Endothelial cell of umbilical vein (primary cell): ENCODE data around the gene SCARF2. TPM values are rescaled to one million over a fixed set of nuclear protein-coding genes. Genes with fewer than 3 reads are reported as not detected.

ENCODE experiments used
- BruUV-seq: library from RNA; stranded (reverse); fragments of 400-500 nt; replicated peaks from 2 replicates; lab custom pipeline; 2021; lab: Mats Ljungman, UMichigan
- CTCF ChIA-PET: fragments of 300-600, 350-600 bp; sonication (Branson Sonifier 250); formaldehyde crosslinking; loops from one replicate; lab custom pipeline; 2021; ENCODE audit warnings: antibody characterized with exemption, inconsistent platforms; lab: Charles Lee
- POLR2A ChIA-PET: fragments of 300-600, 350-600 bp; sonication (Branson Sonifier 250); formaldehyde crosslinking; loops from one replicate; lab custom pipeline; 2021; ENCODE audit warnings: antibody characterized with exemption, inconsistent platforms; lab: Charles Lee
- DNase-seq: peaks from one replicate; pipeline ENCODE4 v3.0.0-alpha.2; 2011; ENCODE audit warnings: low read depth, low spot score
- FAIRE-seq: peaks from 2 replicates; lab custom pipeline; 2011; peaks lifted over from hg19 to GRCh38; lab: Jason Lieb, UNC
- H2AFZ ChIP-seq: 2 replicates; pipeline ENCODE4 v1.6.0; 2012; ENCODE audit warnings: low read depth, low read length, control low read depth, inconsistent platforms
- H3K27ac ChIP-seq: 2 replicates; pipeline ENCODE4 v1.5.1; 2011; ENCODE audit warnings: low read depth, mild to moderate bottlenecking, control low read depth, low read length, moderate library complexity; ENCODE audit not compliant: insufficient read depth
- H3K27me3 ChIP-seq, 2 experiments: 2 replicates each; pipeline versions ENCODE4 v1.6.0 to v1.6.1; 2011; ENCODE audit warnings: low read length in 2 of 2, mixed read lengths in 1 of 2; ENCODE audit not compliant: control insufficient read depth in 2 of 2, insufficient read depth in 2 of 2
- H3K36me3 ChIP-seq, 2 experiments: 2 replicates in 1 of 2; 3 replicates in 1 of 2; pipeline ENCODE4 v1.5.1; 2011; ENCODE audit warnings: low read length in 2 of 2, mild to moderate bottlenecking in 1 of 2, moderate library complexity in 1 of 2; ENCODE audit not compliant: control insufficient read depth in 2 of 2, insufficient read depth in 2 of 2; ENCODE audit errors: extremely low read depth in 1 of 2
- H3K4me1 ChIP-seq: 3 replicates; pipeline ENCODE4 v1.5.1; 2011; ENCODE audit warnings: mild to moderate bottlenecking, low read length; ENCODE audit not compliant: control insufficient read depth, insufficient read depth; ENCODE audit errors: extremely low read depth
- H3K4me2 ChIP-seq: 2 replicates; pipeline ENCODE4 v1.6.1; 2011; ENCODE audit warnings: low read length, control low read depth, mixed read lengths; ENCODE audit not compliant: insufficient read depth
- H3K4me3 ChIP-seq, 3 experiments: fragments of 200-600 bp in 1 of 3; sonication (generic), shearing (Covaris generic) in 1 of 3; replicated peaks in 1 of 3; 2 replicates each; pipeline ENCODE4 v1.5.1; 2011 to 2016; ENCODE audit warnings: control low read depth in 3 of 3, low read length in 3 of 3, mild to moderate bottlenecking in 2 of 3, inconsistent platforms in 1 of 3, low read depth in 1 of 3, moderate library complexity in 1 of 3; ENCODE audit not compliant: insufficient read depth in 1 of 3
- H3K79me2 ChIP-seq: 2 replicates; pipeline ENCODE4 v1.6.0; 2012; ENCODE audit warnings: low read length, inconsistent platforms; ENCODE audit not compliant: control insufficient read depth, insufficient read depth
- H3K9ac ChIP-seq: replicated peaks from 2 replicates; pipeline ENCODE3; 2011; ENCODE audit warnings: low read length, control low read depth; ENCODE audit not compliant: insufficient read depth; ENCODE audit errors: extremely low read depth
- H3K9me1 ChIP-seq: replicated peaks from 3 replicates; pipeline ENCODE4 v1.6.0; 2011; ENCODE audit warnings: mild to moderate bottlenecking, low read length; ENCODE audit not compliant: control insufficient read depth, insufficient read depth; ENCODE audit errors: extremely low read depth
- H3K9me3 ChIP-seq: replicated peaks from 2 replicates; pipeline ENCODE4 v1.5.1; 2012; ENCODE audit warnings: low read length, inconsistent platforms; ENCODE audit not compliant: control insufficient read depth, insufficient read depth
- H4K20me1 ChIP-seq: replicated peaks from 2 replicates; pipeline ENCODE3; 2011; ENCODE audit warnings: mild to moderate bottlenecking, low read length; ENCODE audit not compliant: control insufficient read depth, insufficient read depth; ENCODE audit errors: extremely low read depth
- CTCF ChIP-seq, 2 donors: IDR thresholded peaks; 1 replicate in 1 of 2; 2 replicates in 1 of 2; pipeline ENCODE4 v1.5.1; 2011; ENCODE audit warnings: low read length in 2 of 2, mild to moderate bottlenecking in 2 of 2, moderate library complexity in 2 of 2, control low read depth in 1 of 2, inconsistent platforms in 1 of 2, low read depth in 1 of 2; ENCODE audit not compliant: insufficient read depth in 1 of 2; ENCODE audit errors: extremely low read depth in 1 of 2
- EZH2 ChIP-seq: IDR thresholded peaks from 2 replicates; pipeline ENCODE4 v1.6.1; 2012; ENCODE audit warnings: borderline replicate concordance, low read depth, mild to moderate bottlenecking, moderate library complexity, low read length, inconsistent platforms; ENCODE audit not compliant: severe bottlenecking
- FOS ChIP-seq: IDR thresholded peaks from 2 replicates; pipeline ENCODE4 v1.6.1; 2011; ENCODE audit warnings: mild to moderate bottlenecking, low read length, moderate library complexity, borderline replicate concordance; ENCODE audit not compliant: insufficient read depth
- GATA2 ChIP-seq: IDR thresholded peaks from 2 replicates; pipeline ENCODE4 v1.7.0; 2011; ENCODE audit warnings: low read depth, mild to moderate bottlenecking, moderate library complexity, mixed read lengths, low read length; ENCODE audit not compliant: insufficient read length, insufficient read depth
- JUN ChIP-seq: IDR thresholded peaks from 2 replicates; pipeline ENCODE4 v1.6.1; 2011; ENCODE audit warnings: borderline replicate concordance, low read depth; ENCODE audit not compliant: insufficient read length, insufficient read depth
- MYC ChIP-seq: IDR thresholded peaks from one replicate; pipeline ENCODE4 v1.6.1; 2011; ENCODE audit warnings: mild to moderate bottlenecking, low read depth, low read length
- POLR2A ChIP-seq: IDR thresholded peaks from 2 replicates; pipeline ENCODE4 v1.6.1; 2012; ENCODE audit warnings: low read depth, mild to moderate bottlenecking, control low read depth, low read length
- POLR2AphosphoS5 ChIP-seq: IDR thresholded peaks from 2 replicates; pipeline ENCODE4 v1.6.1; 2012; ENCODE audit warnings: low read depth, mild to moderate bottlenecking, control low read depth, low read length, moderate library complexity; ENCODE audit not compliant: insufficient read depth
- dilution Hi-C: fragments of 300-500 bp; cut with MboI; formaldehyde crosslinking; loops from one replicate; pipeline ENCODE4 v1.15.0; 2019; ENCODE audit warnings: low sequenced_read_pairs; ENCODE audit not compliant: extremely low pct_ligation_motif_present
- intact Hi-C: fragments of 100-400 bp; cut with micrococcal nuclease; formaldehyde crosslinking; loops from one replicate; pipeline ENCODE4 v1.10.0; 2022
- polyA plus RNA-seq, 4 experiments: library from polyadenylated mRNA; depleted of rRNA in 3 of 4; stranded (reverse) in 3 of 4; unstranded in 1 of 4; fragments of >200 nt; gene quantifications; 2 replicates each; pipeline versions ENCODE4 v1.2.1 to v1.2.3, GENCODE V29; 2011 to 2012; ENCODE audit warnings: missing spikeins in 1 of 4
- total RNA-seq: library from RNA; stranded (reverse); gene quantifications from 2 replicates; pipeline ENCODE4 v1.2.3, GENCODE V29; 2021
- TF ChIP-seq, protein P1 (sequence below): IDR thresholded peaks from 2 replicates; pipeline ENCODE4 v1.6.1; 2011; ENCODE audit not compliant: insufficient read depth, insufficient read length

SCARF2 gene
- total and polyA plus RNA-seq, 2 donors (not counting 3 experiments of a cell fraction or from before 2014, with no cell fraction given): 15.7 to 20.1 TPM

DNA sequence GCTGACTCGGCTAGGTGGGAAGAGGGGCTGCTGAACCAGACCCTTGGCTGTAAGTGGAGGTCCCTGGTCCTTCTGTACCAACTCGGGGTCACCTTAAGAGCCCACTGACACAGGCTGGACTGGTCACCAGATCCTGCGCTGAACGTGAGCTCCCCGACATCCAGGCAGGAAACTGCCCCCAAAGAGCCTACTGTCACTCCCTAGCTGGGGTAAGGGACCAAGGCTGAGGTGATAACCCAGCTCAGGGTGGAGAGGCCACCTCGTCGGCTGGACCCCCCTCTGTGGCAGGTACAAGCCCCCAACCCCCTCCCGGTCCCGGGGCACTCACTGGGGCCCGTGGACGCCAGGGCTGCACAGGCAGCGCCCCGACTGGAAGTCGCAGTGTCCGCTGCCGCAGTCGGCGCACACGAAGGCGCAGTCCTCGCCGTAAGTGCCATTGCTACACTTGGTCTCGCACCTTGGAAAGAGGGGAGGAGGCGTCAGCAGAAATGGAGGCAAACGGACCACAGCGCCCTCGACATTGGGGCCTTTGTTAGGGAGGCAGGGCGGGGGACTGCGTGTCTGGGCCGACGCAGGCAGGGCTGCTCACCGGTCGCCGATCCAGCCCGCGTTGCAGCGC lies 7.4 kb downstream of the SCARF2 start:
- CTCF ChIA-PET: no interaction called here
- peaks cover 2% of the 10 kb centered on the region for H4K20me1 ChIP-seq
- BruUV-seq: no TSS peak
- intact Hi-C loops: no loop called here
- H3K27ac ChIP-seq: no peak overlapping the region
- H2AFZ ChIP-seq: no peak overlapping the region
- peaks cover 5% of the 10 kb centered on the region for H3K79me2 ChIP-seq
- peaks cover 4 to 15% of the 10 kb centered on the region in 2 experiments for H3K36me3 ChIP-seq
- H3K4me3 ChIP-seq: no peak overlapping the region
- peaks cover 4% of the 10 kb centered on the region for H3K4me1 ChIP-seq
- H3K9me1 ChIP-seq: no peaks in the 10 kb centered on the region
- FAIRE-seq (no peak), DNase-seq (no peak)
- H3K9ac ChIP-seq: no peak overlapping the region
- no peak overlapping the region for H3K4me2 ChIP-seq
- TF ChIP-seq MYC: no peak
- no peak for TF ChIP-seq FOS
- no peak for TF ChIP-seq POLR2A
- TF ChIP-seq POLR2AphosphoS5: no peak
- no peak for TF ChIP-seq CTCF (IDR thresholded peaks at IDR 0.05; ENCODE audit: extremely low read depth in 1 of 2, insufficient read depth in 1 of 2, low read depth in 1 of 2, low read length in 2 of 2)
- TF ChIP-seq EZH2: no peak
- no peak for TF ChIP-seq GATA2
- TF ChIP-seq, protein P1, sequence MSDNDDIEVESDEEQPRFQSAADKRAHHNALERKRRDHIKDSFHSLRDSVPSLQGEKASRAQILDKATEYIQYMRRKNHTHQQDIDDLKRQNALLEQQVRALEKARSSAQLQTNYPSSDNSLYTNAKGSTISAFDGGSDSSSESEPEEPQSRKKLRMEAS: no peak
- TF ChIP-seq JUN: no peak
- POLR2A ChIA-PET: no interaction called here
- dilution Hi-C loops: no loop called here
- H3K27me3 ChIP-seq: no peaks in the 10 kb centered on the region
- H3K9me3 ChIP-seq: no peaks in the 10 kb centered on the region
